K562 (cell line): ENCODE data around the gene DHRS12. TPM values are rescaled to one million over a fixed set of nuclear protein-coding genes. Genes with fewer than 3 reads are reported as not detected.

Experiments
- AFF4 ChIP-seq: sonication (generic); formaldehyde crosslinking; IDR thresholded peaks from 2 replicates; pipeline ENCODE4 v1.8.0; 2023; ENCODE audit warnings: mild to moderate bottlenecking, missing genetic modification reagents
- DNMT1 ChIP-seq: fragments of 450-650 bp; IDR thresholded peaks from 2 replicates; pipeline ENCODE4 v1.6.1; 2016; ENCODE audit warnings: antibody characterized with exemption, mild to moderate bottlenecking
- ETS1 ChIP-seq: conservative IDR thresholded peaks from 2 replicates; pipeline ENCODE4 v1.6.1; 2011; ENCODE audit warnings: low read depth, mild to moderate bottlenecking, low read length; ENCODE audit not compliant: control insufficient read depth
- GATAD2A ChIP-seq: fragments of 450-650 bp; IDR thresholded peaks from 2 replicates; pipeline ENCODE4 v1.6.1; 2017
- KAT7 ChIP-seq: sonication (generic); formaldehyde crosslinking; IDR thresholded peaks from 2 replicates; pipeline ENCODE4 v1.8.0; 2022; ENCODE audit warnings: missing genetic modification reagents, mild to moderate bottlenecking, borderline replicate concordance
- L3MBTL2 ChIP-seq: fragments of 450-650 bp; IDR thresholded peaks from 2 replicates; pipeline ENCODE4 v1.6.1; 2016; ENCODE audit warnings: mild to moderate bottlenecking, moderate library complexity
- NCOR1 ChIP-seq: fragments of 450-650 bp; IDR thresholded peaks from 2 replicates; pipeline ENCODE4 v1.6.1; 2016; ENCODE audit warnings: mild to moderate bottlenecking, moderate library complexity
- NFE2L1 ChIP-seq: fragments of 450-650 bp; IDR thresholded peaks from 2 replicates; pipeline ENCODE4 v1.6.1; 2016; ENCODE audit warnings: missing genetic modification characterization, low read depth, mild to moderate bottlenecking, missing compliant biosample characterization, moderate library complexity, borderline replicate concordance
- NFYB ChIP-seq: IDR thresholded peaks from 2 replicates; pipeline ENCODE4 v1.6.1; 2011; ENCODE audit warnings: mild to moderate bottlenecking, moderate library complexity; ENCODE audit not compliant: insufficient read length; ENCODE audit errors: extremely low read depth
- PRPF4 ChIP-seq: fragments of 200-400 bp; formaldehyde crosslinking; IDR thresholded peaks from one replicate; pipeline ENCODE4 v1.6.1; 2017; ENCODE audit warnings: low read length, low read depth, mild to moderate bottlenecking; ENCODE audit not compliant: insufficient read depth, poor library complexity, severe bottlenecking
- RUNX1 ChIP-seq: sonication (generic); IDR thresholded peaks from 2 replicates; pipeline ENCODE4 v1.6.1; 2016; ENCODE audit warnings: antibody characterized with exemption, low read depth
- ZBED1 ChIP-seq: IDR thresholded peaks from 2 replicates; pipeline ENCODE4 v1.6.1; 2014
- ZC3H11A ChIP-seq: IDR thresholded peaks from 2 replicates; pipeline ENCODE4 v1.6.1; 2012; ENCODE audit warnings: low read depth, low read length, improper control_type of control experiment
- ZNF766 ChIP-seq: fragments of 200-800 bp; sonication (Bioruptor generic); conservative IDR thresholded peaks from 2 replicates; pipeline ENCODE4 v1.6.1; 2016; ENCODE audit warnings: missing genetic modification characterization, missing compliant biosample characterization
- polyA plus RNA-seq, 8 experiments: library from polyadenylated mRNA; depleted of rRNA in 4 of 8; stranded (reverse) in 5 of 8; unstranded in 3 of 8; fragments of >200 nt; fragmentation: Nextera tagmentation in 2 of 8; fragmentation: Illumina TruSeq in 1 of 8; extraction: Ambion mirVana in 2 of 8; extraction: Trizol in 1 of 8; gene quantifications; 2 replicates each; pipeline versions ENCODE4 v1.2.1 to v1.2.3, GENCODE V29; 2011 to 2014; ENCODE audit warnings: inconsistent platforms in 1 of 8, missing spikeins in 1 of 8
- total RNA-seq, 7 experiments: library from RNA; depleted of rRNA in 6 of 7; stranded (reverse); fragments of >200 nt in 6 of 7; fragmentation: Illumina TruSeq in 2 of 7; extraction: Trizol in 2 of 7; gene quantifications; 2 replicates each; pipeline versions ENCODE4 v1.2.1 to v1.2.3, GENCODE V29; 2011 to 2021; ENCODE audit warnings: low replicate concordance in 1 of 7
- TF ChIP-seq, protein P1 (sequence below): sonication (generic); formaldehyde crosslinking; IDR thresholded peaks from 2 replicates; pipeline ENCODE4 v1.8.1; 2023; ENCODE audit warnings: mild to moderate bottlenecking, missing genetic modification reagents
- TF ChIP-seq, protein P2 (sequence below), 2 experiments: IDR thresholded peaks; 2 replicates each; pipeline ENCODE4 v1.6.1; 2012; ENCODE audit warnings: improper control_type of control experiment in 2 of 2, low read depth in 2 of 2, low read length in 2 of 2, borderline replicate concordance in 1 of 2

The DHRS12 gene
- total and polyA plus RNA-seq, 9 of the 15 experiments (the other 6 are each of a cell fraction or from before 2014, with no cell fraction given): 0.62 to 2.7 (median 0.98) TPM

DNA sequence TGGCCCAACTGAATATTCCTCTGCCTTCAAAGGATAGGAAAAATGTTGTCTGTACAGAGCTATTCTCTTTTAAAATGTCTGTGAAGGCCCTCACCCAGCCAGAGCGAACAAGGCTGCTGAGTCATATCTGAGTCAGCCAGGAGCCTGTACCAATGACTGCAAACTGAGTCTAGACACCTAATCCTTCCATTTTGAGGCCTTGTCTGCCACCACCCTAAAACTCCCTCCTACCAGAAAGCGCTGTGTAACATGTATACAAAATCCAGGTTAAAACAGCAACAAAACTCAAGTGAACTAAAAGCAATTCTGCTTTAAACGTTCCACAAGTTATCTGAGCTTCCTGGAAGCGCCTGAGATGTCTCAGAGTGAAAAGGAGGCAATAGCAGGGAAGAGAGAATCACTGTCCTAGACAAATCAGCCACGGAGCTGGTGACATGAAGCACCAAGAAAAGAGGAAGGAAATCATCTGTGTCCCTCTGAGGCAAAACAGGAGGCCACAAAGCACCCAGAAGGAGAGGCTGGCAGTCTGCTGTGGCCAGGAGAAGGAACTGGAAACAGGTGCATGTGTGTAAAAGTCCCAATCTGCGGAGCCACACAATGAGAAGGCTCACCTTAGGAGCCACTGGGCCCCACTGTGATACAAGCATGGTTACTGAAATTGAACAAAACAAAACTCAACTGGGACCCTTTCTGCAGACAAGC is 10.2 kb downstream of the DHRS12 start (continued):
- TF ChIP-seq, protein P1, sequence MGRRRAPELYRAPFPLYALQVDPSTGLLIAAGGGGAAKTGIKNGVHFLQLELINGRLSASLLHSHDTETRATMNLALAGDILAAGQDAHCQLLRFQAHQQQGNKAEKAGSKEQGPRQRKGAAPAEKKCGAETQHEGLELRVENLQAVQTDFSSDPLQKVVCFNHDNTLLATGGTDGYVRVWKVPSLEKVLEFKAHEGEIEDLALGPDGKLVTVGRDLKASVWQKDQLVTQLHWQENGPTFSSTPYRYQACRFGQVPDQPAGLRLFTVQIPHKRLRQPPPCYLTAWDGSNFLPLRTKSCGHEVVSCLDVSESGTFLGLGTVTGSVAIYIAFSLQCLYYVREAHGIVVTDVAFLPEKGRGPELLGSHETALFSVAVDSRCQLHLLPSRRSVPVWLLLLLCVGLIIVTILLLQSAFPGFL (CRISPR knock-in tag): no peak
- no peak for TF ChIP-seq DNMT1
- TF ChIP-seq ZNF766 (CRISPR knock-in tag): no peak
- no peak for TF ChIP-seq GATAD2A
- no peak for TF ChIP-seq L3MBTL2
- TF ChIP-seq, protein P2, sequence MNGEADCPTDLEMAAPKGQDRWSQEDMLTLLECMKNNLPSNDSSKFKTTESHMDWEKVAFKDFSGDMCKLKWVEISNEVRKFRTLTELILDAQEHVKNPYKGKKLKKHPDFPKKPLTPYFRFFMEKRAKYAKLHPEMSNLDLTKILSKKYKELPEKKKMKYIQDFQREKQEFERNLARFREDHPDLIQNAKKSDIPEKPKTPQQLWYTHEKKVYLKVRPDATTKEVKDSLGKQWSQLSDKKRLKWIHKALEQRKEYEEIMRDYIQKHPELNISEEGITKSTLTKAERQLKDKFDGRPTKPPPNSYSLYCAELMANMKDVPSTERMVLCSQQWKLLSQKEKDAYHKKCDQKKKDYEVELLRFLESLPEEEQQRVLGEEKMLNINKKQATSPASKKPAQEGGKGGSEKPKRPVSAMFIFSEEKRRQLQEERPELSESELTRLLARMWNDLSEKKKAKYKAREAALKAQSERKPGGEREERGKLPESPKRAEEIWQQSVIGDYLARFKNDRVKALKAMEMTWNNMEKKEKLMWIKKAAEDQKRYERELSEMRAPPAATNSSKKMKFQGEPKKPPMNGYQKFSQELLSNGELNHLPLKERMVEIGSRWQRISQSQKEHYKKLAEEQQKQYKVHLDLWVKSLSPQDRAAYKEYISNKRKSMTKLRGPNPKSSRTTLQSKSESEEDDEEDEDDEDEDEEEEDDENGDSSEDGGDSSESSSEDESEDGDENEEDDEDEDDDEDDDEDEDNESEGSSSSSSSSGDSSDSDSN (IDR thresholded peaks at IDR 0.05; ENCODE audit: borderline replicate concordance in 1 of 2, low read depth in 2 of 2, low read length in 2 of 2): no peak
- no peak for TF ChIP-seq ZBED1
- peak; percentile 14 for TF ChIP-seq NFYB
- no peak; the same call in 1 of the 2 replicates for TF ChIP-seq NCOR1
- peak; percentile 45; the same call in 1 of the 2 replicates for TF ChIP-seq NFE2L1 (tag)
- no peak for TF ChIP-seq PRPF4
- TF ChIP-seq ETS1: no peak
- TF ChIP-seq RUNX1: no peak
- TF ChIP-seq AFF4 (CRISPR knock-in tag): no peak
- no peak for TF ChIP-seq KAT7 (CRISPR knock-in tag)
- TF ChIP-seq ZC3H11A: no peak
